Liver (tissue), 9 donors: ENCODE measurements around the gene CBFA2T2. TPM values are rescaled to one million over a fixed set of nuclear protein-coding genes. Genes with fewer than 3 reads are reported as not detected.

Source experiments
- DNase-seq: peaks from one replicate; pipeline ENCODE4 v3.0.0-alpha.2; 2017; ENCODE audit warnings: low spot score
- H3K27ac ChIP-seq, 2 donors: one replicate each; pipeline ENCODE4 v1.7.0; 2013; ENCODE audit warnings: inconsistent platforms in 2 of 2, low read length in 2 of 2, control low read depth in 1 of 2, low read depth in 1 of 2, mild to moderate bottlenecking in 1 of 2
- H3K27me3 ChIP-seq, 4 donors: one replicate each; pipeline versions ENCODE4 v1.6.1 to v1.7.0; 2013; ENCODE audit warnings: low read length in 3 of 4, inconsistent platforms in 1 of 4, mild to moderate bottlenecking in 1 of 4, moderate library complexity in 1 of 4; ENCODE audit not compliant: control insufficient read depth in 4 of 4, insufficient read depth in 4 of 4
- H3K36me3 ChIP-seq, 4 donors: one replicate each; pipeline versions ENCODE4 v1.6.1 to v1.7.0; 2013; ENCODE audit warnings: low read length in 3 of 4, mild to moderate bottlenecking in 3 of 4, low read depth in 1 of 4, moderate library complexity in 1 of 4; ENCODE audit not compliant: control insufficient read depth in 4 of 4, insufficient read depth in 3 of 4
- H3K4me1 ChIP-seq, 4 donors: one replicate each; pipeline versions ENCODE4 v1.6.1 to v1.7.0; 2013; ENCODE audit warnings: low read length in 3 of 4, mild to moderate bottlenecking in 3 of 4, moderate library complexity in 1 of 4; ENCODE audit not compliant: control insufficient read depth in 4 of 4, insufficient read depth in 4 of 4
- H3K4me3 ChIP-seq, 3 donors: one replicate each; pipeline versions ENCODE4 v1.6.1 to v1.7.0; 2013; ENCODE audit warnings: low read length in 3 of 3, control low read depth in 1 of 3, low read depth in 1 of 3, mild to moderate bottlenecking in 1 of 3
- H3K9ac ChIP-seq, 2 donors: one replicate each; pipeline ENCODE4 v1.7.0; 2013; ENCODE audit warnings: low read length in 2 of 2, mild to moderate bottlenecking in 2 of 2, moderate library complexity in 2 of 2, control low read depth in 1 of 2, low read depth in 1 of 2
- H3K9me3 ChIP-seq, 4 donors: one replicate each; pipeline versions ENCODE4 v1.6.1 to v1.7.0; 2013; ENCODE audit warnings: low read length in 3 of 4; ENCODE audit not compliant: control insufficient read depth in 4 of 4
- ATF3 ChIP-seq: IDR thresholded peaks from 2 replicates; pipeline ENCODE4 v1.6.1; 2016; ENCODE audit warnings: antibody characterized with exemption
- CTCF ChIP-seq: fragments of 150-350 bp; IDR thresholded peaks from 2 replicates; pipeline ENCODE4 v1.5.1; 2017; ENCODE audit warnings: improper control_type of control experiment, low read depth, low read length; ENCODE audit not compliant: missing input control
- EGR1 ChIP-seq, 2 donors: IDR thresholded peaks; 2 replicates each; pipeline ENCODE4 v1.6.1; 2016 to 2018; ENCODE audit warnings: antibody characterized with exemption in 2 of 2, low read depth in 2 of 2
- FOXA1 ChIP-seq: IDR thresholded peaks from 2 replicates; pipeline ENCODE4 v1.6.1; 2016; ENCODE audit warnings: antibody characterized with exemption
- FOXA2 ChIP-seq: IDR thresholded peaks from 2 replicates; pipeline ENCODE4 v1.6.1; 2016; ENCODE audit warnings: antibody characterized with exemption
- GABPA ChIP-seq, 2 donors: IDR thresholded peaks in 1 of 2; conservative IDR thresholded peaks in 1 of 2; 2 replicates each; pipeline ENCODE4 v1.6.1; 2016; ENCODE audit warnings: antibody characterized with exemption in 2 of 2, mild to moderate bottlenecking in 1 of 2, moderate library complexity in 1 of 2
- HNF4A ChIP-seq, 2 donors: conservative IDR thresholded peaks; 2 replicates each; pipeline ENCODE4 v1.6.1; 2016; ENCODE audit warnings: antibody characterized with exemption in 2 of 2, mild to moderate bottlenecking in 2 of 2
- HNF4G ChIP-seq: IDR thresholded peaks from 2 replicates; pipeline ENCODE4 v1.6.1; 2016; ENCODE audit warnings: antibody characterized with exemption
- JUND ChIP-seq, 2 donors: IDR thresholded peaks; 2 replicates each; pipeline ENCODE4 v1.6.1; 2016; ENCODE audit warnings: antibody characterized with exemption in 2 of 2
- MAX ChIP-seq: IDR thresholded peaks from 2 replicates; pipeline ENCODE4 v1.6.1; 2016; ENCODE audit warnings: antibody characterized with exemption
- NR2F2 ChIP-seq: IDR thresholded peaks from 2 replicates; pipeline ENCODE4 v1.6.1; 2016; ENCODE audit warnings: antibody characterized with exemption
- RAD21 ChIP-seq, 2 donors: IDR thresholded peaks; 2 replicates each; pipeline ENCODE4 v1.6.1; 2016; ENCODE audit warnings: antibody characterized with exemption in 2 of 2, mild to moderate bottlenecking in 2 of 2
- REST ChIP-seq: IDR thresholded peaks from 2 replicates; pipeline ENCODE4 v1.6.1; 2016; ENCODE audit warnings: antibody characterized with exemption, mild to moderate bottlenecking
- RXRA ChIP-seq, 2 donors: IDR thresholded peaks; 2 replicates each; pipeline ENCODE4 v1.6.1; 2017 to 2018; ENCODE audit warnings: antibody characterized with exemption in 2 of 2, mild to moderate bottlenecking in 1 of 2
- SP1 ChIP-seq: IDR thresholded peaks from 2 replicates; pipeline ENCODE4 v1.6.1; 2018; ENCODE audit warnings: antibody characterized with exemption, mild to moderate bottlenecking
- TAF1 ChIP-seq: conservative IDR thresholded peaks from 2 replicates; pipeline ENCODE4 v1.6.1; 2016; ENCODE audit warnings: antibody characterized with exemption, mild to moderate bottlenecking
- YY1 ChIP-seq: IDR thresholded peaks from 2 replicates; pipeline ENCODE4 v1.6.1; 2016; ENCODE audit warnings: antibody characterized with exemption, mild to moderate bottlenecking
- ZBTB33 ChIP-seq: IDR thresholded peaks from 2 replicates; pipeline ENCODE4 v1.6.1; 2016; ENCODE audit warnings: antibody characterized with exemption
- WGBS: extraction: QIAGEN DNeasy Blood & Tissue Kit; methylation state at CpG from one replicate; pipeline ENCODE4 v1.1.7; 2013; 5-methylcytosine and 5-hydroxymethylcytosine counted together
- polyA plus RNA-seq, 2 donors: library from polyadenylated mRNA; stranded (reverse) in 1 of 2; unstranded in 1 of 2; fragments of 200-250 nt in 1 of 2; fragments of >200 nt in 1 of 2; fragmentation: Nextera tagmentation in 1 of 2; extraction: Ambion mirVana in 1 of 2; gene quantifications; one replicate each; pipeline versions ENCODE4 v1.2.1 to v1.2.3, GENCODE V29; 2013 to 2015
- total RNA-seq, 2 donors: library from RNA; depleted of rRNA; stranded (reverse); fragments of >200 nt; gene quantifications; one replicate each; pipeline ENCODE4 v1.2.3, GENCODE V29; 2014
- donor health status: healthy.
- donor health status: healthy.
- donor health status: healthy.
- donor health status: healthy.
- donor health status: healthy.

Gene CBFA2T2
- total and polyA plus RNA-seq, 4 donors: 2.0 to 5.5 (median 5.3) TPM

- Histone ChIP-seq H3K4me1 (peaks cover 1 to 26% (median 16%) of the 10 kb centered on the region in 4 donors), H3K27ac (no peak overlapping the region), H3K27me3 (no peaks in the 10 kb centered on the region), H3K36me3 (peaks cover 0 to 1% (median 0%) of the 10 kb centered on the region in 4 donors), H3K4me3 (no peak overlapping the region), H3K9me3 (no peaks in the 10 kb centered on the region), H3K9ac (no peak overlapping the region)
- DNase-seq: no peak
- TF ChIP-seq YY1 (no peak), NR2F2 (peak; percentile 89), FOXA1 (no peak), RXRA (IDR thresholded peaks at IDR 0.05) (peak; percentile 73 to 81), MAX (no peak), CTCF (no peak), SP1 (no peak), GABPA (IDR thresholded peaks at IDR 0.05 in 1 of 2, conservative IDR thresholded peaks at IDR 0.05 in 1 of 2) (no peak), JUND (IDR thresholded peaks at IDR 0.05) (no peak), ZBTB33 (no peak), TAF1 (no peak), ATF3 (no peak), HNF4G (no peak), FOXA2 (no peak), HNF4A (conservative IDR thresholded peaks at IDR 0.05) (peak; percentile 60 to 71), REST (no peak)
- 75% methylated on average over 4 of the region's 4 CpGs for WGBS
Observed at GRCh38 chr20:33541074-33541473, 51.2 kb downstream of the CBFA2T2 start.

GRCh38 chr20:33541797-33542196 lies 51.9 kb downstream of the CBFA2T2 start:
- Histone ChIP-seq H3K27ac (no peak overlapping the region), H3K9me3 (no peaks in the 10 kb centered on the region), H3K27me3 (no peaks in the 10 kb centered on the region), H3K4me3 (no peak overlapping the region), H3K4me1 (peaks cover 1 to 26% (median 16%) of the 10 kb centered on the region in 4 donors), H3K36me3 (peaks cover 0 to 1% (median 0%) of the 10 kb centered on the region in 4 donors), H3K9ac (no peak overlapping the region)
- DNase-seq: no peak
- 96% methylated on average over 1 of the region's 1 CpG for WGBS
- TF ChIP-seq SP1 (no peak), NR2F2 (no peak), ATF3 (no peak), HNF4A (conservative IDR thresholded peaks at IDR 0.05) (no peak), MAX (no peak), RAD21 (IDR thresholded peaks at IDR 0.05) (no peak), REST (no peak), FOXA1 (no peak), EGR1 (IDR thresholded peaks at IDR 0.05; ENCODE audit: low read depth in 2 of 2) (no peak), FOXA2 (no peak)
